H1 (cell line): ENCODE results near the gene ZNF101. TPM values are rescaled to one million over a fixed set of nuclear protein-coding genes. Genes with fewer than 3 reads are reported as not detected.

ENCODE experiments used
- CTCF ChIP-seq, 3 experiments: IDR thresholded peaks; 1 replicate in 2 of 3; 2 replicates in 1 of 3; pipeline versions ENCODE4 v1.5.1 to v1.6.1; 2011; ENCODE audit warnings: low read length in 3 of 3, mild to moderate bottlenecking in 3 of 3, inconsistent platforms in 2 of 3, low read depth in 1 of 3, moderate library complexity in 1 of 3; ENCODE audit not compliant: insufficient read depth in 1 of 3; ENCODE audit errors: control extremely low read depth in 1 of 3
- EGR1 ChIP-seq: IDR thresholded peaks from 2 replicates; pipeline ENCODE4 v1.6.1; 2011; ENCODE audit warnings: low read depth, low read length, borderline replicate concordance
- HDAC6 ChIP-seq: IDR thresholded peaks from one replicate; pipeline ENCODE4 v1.7.1; 2012; ENCODE audit warnings: low read depth, mild to moderate bottlenecking, inconsistent platforms, low read length, moderate library complexity
- SIRT6 ChIP-seq: IDR thresholded peaks from one replicate; pipeline ENCODE4 v1.7.1; 2012; ENCODE audit warnings: low read length, inconsistent platforms
- SP2 ChIP-seq: IDR thresholded peaks from 2 replicates; pipeline ENCODE4 v1.6.1; 2012; ENCODE audit warnings: mild to moderate bottlenecking, low read length, inconsistent platforms
- TCF12 ChIP-seq: IDR thresholded peaks from 2 replicates; pipeline ENCODE4 v1.6.1; 2011; ENCODE audit warnings: low read depth, mild to moderate bottlenecking, low read length
- ZNF274 ChIP-seq: IDR thresholded peaks from 2 replicates; pipeline ENCODE4 v1.7.0; 2012; ENCODE audit warnings: low read length, borderline replicate concordance; ENCODE audit errors: extremely low read depth
- polyA plus RNA-seq, 7 experiments: library from polyadenylated mRNA; depleted of rRNA in 3 of 7; stranded (reverse) in 5 of 7; unstranded in 2 of 7; fragments of >200 nt in 5 of 7; fragments of 200-250 nt in 2 of 7; gene quantifications; 1 replicate in 5 of 7; 2 replicates in 1 of 7; 4 replicates in 1 of 7; pipeline versions ENCODE4 v1.2.1 to v1.2.3, GENCODE V29; 2011 to 2013; ENCODE audit warnings: missing spikeins in 2 of 7, mixed read lengths in 2 of 7
- total RNA-seq: library from RNA; stranded (reverse); fragmentation: NEBNext Ultra II Directional; extraction: Animal tissue kit (Norgen Biotek cat#: 25700); gene quantifications from 2 replicates; pipeline ENCODE4 v1.2.1, GENCODE V29; 2021

ZNF101 gene
- total and polyA plus RNA-seq, 2 of the 8 experiments (the other 6 are each of a cell fraction or from before 2014, with no cell fraction given): 13.0 to 50.9 TPM

GRCh38 chr19:19634516-19635312, 33.9 kb upstream of the ZNF101 start (continued):
- TF ChIP-seq SIRT6: no peak
- no peak for TF ChIP-seq ZNF274
- TF ChIP-seq SP2: no peak
- no peak for TF ChIP-seq CTCF (IDR thresholded peaks at IDR 0.05; ENCODE audit: control extremely low read depth in 1 of 3, insufficient read depth in 1 of 3, low read depth in 1 of 3, low read length in 3 of 3)
- TF ChIP-seq EGR1: no peak
- TF ChIP-seq TCF12: no peak
- no peak for TF ChIP-seq HDAC6
